A673 (cell line): ENCODE measurements around the gene ARCN1.

Experiments
- CTCF ChIP-seq: fragments of 300-800, 200-600 bp; sonication (generic); conservative IDR thresholded peaks from 2 replicates; pipeline ENCODE4 v1.5.1; 2017; ENCODE audit warnings: low read depth, mild to moderate bottlenecking, antibody characterized with exemption, low read length, moderate library complexity, mixed read lengths
- EZH2 ChIP-seq: fragments of 200-600 bp; sonication (generic); IDR thresholded peaks from 2 replicates; pipeline ENCODE4 v1.6.1; 2017; ENCODE audit warnings: borderline replicate concordance, low read depth, mild to moderate bottlenecking, mixed read lengths, antibody characterized with exemption, low read length; ENCODE audit not compliant: poor library complexity, severe bottlenecking

DNA sequence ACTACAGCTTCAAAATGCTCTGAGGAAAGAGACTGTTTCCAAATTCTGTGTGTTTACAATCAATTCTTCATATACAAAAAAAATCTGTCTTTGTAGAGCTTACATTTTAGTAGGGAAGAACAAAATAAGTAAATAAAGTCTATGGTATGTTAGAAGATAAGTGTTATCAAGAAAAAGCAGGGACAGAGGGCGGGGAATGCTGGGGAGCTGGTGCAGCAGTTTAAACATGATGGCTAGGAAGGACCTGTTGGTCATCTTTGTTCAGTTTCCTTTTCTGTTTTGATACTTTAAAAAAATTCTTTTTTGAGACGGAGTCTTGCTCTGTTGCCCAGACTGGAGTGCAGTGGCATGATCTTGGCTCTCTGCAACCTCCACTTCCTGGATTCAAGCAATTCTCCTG, 25.1 kb upstream of the ARCN1 start:
- TF ChIP-seq CTCF: no peak
- TF ChIP-seq EZH2: no peak
